ENCODE data around the gene IL22RA2.
"Not testable (repeated sequence)": the region's sequence is repeated elsewhere in the genome, so short reads cannot be mapped to it uniquely, and the experiment has no call there.

IL22RA2 gene

GRCh38 chr6:137123078-137123477 is 50.4 kb downstream of the IL22RA2 start:
- no peak for DNase-seq (ENCODE audit: low read depth)

- DNase-seq (ENCODE audit: low read depth): no peak
These were observed 50.8 kb downstream of the IL22RA2 start for GRCh38 chr6:137122612-137123011.

GRCh38 chr6:137121401-137121997 is 51.9 kb downstream of the IL22RA2 start:
- no peak for DNase-seq (ENCODE audit: low read depth)

GRCh38 chr6:137120748-137121147 is 52.7 kb downstream of the IL22RA2 start:
- no peak for DNase-seq (ENCODE audit: low read depth)

GRCh38 chr6:137119196-137120104 is 54.0 kb downstream of the IL22RA2 start:
- no peak for DNase-seq (ENCODE audit: low read depth)

DNA sequence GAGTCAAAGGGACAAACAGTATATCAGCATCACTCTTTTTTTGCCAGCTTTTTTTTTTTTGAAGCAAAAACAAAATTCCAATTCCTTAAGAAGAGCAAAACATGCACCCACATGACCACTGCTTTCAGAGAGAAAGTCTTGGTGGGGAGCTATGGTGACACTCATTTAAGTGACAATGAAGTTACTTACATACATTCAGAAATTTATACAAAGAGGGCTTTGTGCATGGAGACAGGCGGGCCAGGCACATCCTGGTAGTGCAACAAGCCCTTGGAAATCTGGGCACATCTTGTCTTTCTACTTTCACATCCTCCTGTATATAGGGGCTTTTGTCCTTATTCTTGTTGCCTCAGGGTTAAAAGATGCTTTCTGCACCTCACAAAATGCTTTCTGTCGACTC is 55.9 kb downstream of the IL22RA2 start:
- no peak for DNase-seq (ENCODE audit: low read depth)

GRCh38 chr6:137116807-137117206 is 56.6 kb downstream of the IL22RA2 start:
- DNase-seq (ENCODE audit: low read depth): no peak

DNA sequence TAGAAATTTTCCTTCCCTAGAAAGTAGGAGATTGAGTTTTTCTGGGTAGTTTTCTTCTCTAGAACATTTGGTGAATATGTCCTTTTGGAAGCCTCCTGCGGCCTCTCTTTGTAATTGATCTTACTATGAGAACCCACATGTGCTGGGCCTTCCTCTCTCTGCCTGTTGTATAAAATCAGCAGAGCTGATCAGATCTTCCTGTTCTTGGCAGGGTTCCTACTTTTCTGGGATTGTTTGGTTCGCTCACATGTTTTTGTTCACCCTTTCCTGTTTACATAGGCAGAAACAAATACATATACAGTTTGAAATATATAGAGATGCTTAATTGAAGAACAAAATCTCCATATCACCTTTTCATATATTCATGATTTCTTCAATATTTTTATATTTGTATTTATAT is 57.8 kb downstream of the IL22RA2 start:
- no peak for DNase-seq (ENCODE audit: low read depth)

DNA sequence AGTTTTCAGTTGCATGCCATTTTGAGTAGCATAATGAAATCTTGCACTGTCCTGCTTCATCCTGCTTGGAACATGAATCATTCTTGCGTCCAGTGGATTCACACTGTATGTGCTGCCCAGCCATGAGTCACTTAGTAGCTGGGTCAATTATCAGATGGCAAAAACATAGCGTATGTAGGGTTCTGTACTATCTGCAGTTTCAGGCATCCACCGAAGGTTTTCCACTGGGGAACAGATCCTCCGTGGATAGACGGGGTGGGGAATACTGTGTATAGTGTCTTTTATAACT is 61.4 kb downstream of the IL22RA2 start:
- peak; percentile 78 for DNase-seq (ENCODE audit: low read depth)

- DNase-seq (ENCODE audit: low read depth): no peak
These were observed 62.0 kb downstream of the IL22RA2 start for GRCh38 chr6:137111296-137112066.

GRCh38 chr6:137107767-137108105 is 65.7 kb downstream of the IL22RA2 start:
- no peak for DNase-seq (ENCODE audit: low read depth)

GRCh38 chr6:137107047-137107766 is 66.2 kb downstream of the IL22RA2 start:
- not testable (repeated sequence) for DNase-seq (ENCODE audit: low read depth)

- DNase-seq (ENCODE audit: low read depth): no peak
These were observed 67.3 kb downstream of the IL22RA2 start for GRCh38 chr6:137106183-137106582.

GRCh38 chr6:137105375-137105774 is 68.1 kb downstream of the IL22RA2 start:
- DNase-seq (ENCODE audit: low read depth): no peak

- no peak for DNase-seq (ENCODE audit: low read depth)
These were observed 68.5 kb downstream of the IL22RA2 start for GRCh38 chr6:137104926-137105325.

DNA sequence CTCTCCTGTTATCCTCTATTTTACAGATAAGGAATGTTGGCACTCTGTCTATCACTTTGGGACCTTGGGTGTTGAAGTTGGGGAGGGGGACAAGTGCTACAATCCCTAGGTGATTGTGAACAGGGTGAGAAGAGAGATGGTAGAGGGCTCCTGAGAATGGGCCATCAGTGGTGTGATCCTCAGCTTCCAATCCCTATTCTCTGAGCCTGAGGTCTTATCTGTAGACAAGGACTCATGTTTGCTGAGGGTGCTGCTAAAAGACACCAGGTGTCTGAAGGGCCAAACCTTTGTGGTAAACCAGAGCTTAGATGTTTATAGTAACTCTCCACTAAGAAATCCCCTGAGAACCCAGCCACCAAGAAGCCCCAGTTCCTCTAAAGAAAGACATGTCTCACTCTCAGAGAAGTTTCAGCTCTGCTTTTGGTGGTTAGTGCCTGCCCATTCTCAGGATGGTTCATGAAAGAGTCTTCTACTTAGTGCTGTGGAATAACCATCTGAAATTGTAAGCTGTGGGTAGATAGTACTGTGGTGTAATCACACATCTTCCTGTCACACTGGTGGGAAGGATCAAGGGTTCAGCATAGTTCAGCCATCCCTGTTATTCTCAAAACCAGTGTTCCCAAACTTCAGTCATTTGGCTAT is 70.5 kb downstream of the IL22RA2 start:
- DNase-seq (ENCODE audit: low read depth): no peak

GRCh38 chr6:137102050-137102848 is 71.2 kb downstream of the IL22RA2 start:
- no peak for DNase-seq (ENCODE audit: low read depth)

DNA sequence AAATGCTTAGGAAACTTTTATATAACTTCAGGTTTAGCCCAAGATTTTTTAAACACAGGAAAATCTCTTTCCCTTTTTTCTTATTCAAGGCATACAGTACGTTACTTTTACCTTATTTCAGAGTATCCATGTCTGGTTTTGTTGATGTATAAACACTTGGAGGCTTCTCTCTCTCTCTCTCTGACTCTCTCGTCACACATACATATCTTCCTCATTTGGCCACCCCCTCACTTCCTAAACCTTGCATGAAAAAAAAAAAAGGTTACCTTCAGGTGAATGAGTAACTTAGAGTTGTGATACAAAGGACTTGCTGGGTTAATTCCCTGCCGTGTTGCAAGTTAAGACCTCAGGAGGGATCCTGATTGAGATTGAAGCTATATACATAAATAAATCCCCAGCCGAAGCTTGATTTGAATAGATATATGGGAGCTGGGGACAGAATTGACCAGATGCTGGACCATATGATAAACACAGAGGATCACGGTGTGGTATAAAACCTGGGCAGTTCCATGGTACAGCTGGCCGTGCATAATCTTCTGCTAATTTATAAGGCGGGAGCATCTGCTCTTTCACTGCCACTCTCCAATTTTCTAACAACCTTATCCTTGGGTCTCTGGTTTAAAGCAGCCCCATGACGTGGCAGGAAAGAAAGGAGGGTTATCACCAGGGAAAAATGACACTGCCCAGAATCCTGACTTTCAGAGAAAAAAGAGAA is 73.6 kb downstream of the IL22RA2 start:
- DNase-seq (ENCODE audit: low read depth): no peak

GRCh38 chr6:137097526-137097925 is 75.9 kb downstream of the IL22RA2 start:
- no peak for DNase-seq (ENCODE audit: low read depth)

DNA sequence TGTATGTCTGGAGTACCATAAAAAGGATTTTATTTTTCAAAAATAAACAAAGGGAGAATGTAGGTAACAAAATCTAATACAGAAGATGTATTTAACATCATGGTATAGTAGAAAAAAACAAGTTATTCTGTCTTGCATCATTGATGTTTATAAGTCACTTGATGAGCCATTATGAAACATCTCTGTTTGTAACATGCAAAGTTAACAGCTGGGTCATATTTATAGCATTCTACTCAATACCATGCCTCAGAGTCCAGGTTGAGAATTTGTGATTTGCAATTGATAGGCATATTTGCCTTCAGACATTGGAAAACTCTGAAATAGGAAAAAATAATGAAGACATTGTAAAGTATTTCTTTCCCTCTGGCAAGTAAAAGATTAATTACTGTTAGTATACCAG is 76.4 kb downstream of the IL22RA2 start:
- no peak for DNase-seq (ENCODE audit: low read depth)

Measured in HS-5 (cell line).